ENCODE measurements around the gene FAM131C.

FAM131C gene

GRCh38 chr1:16120407-16120806, 47.0 kb upstream of the FAM131C start:
- Histone ChIP-seq H3K27ac (no peak overlapping the region), H3K4me3 (IDR thresholded peaks at IDR 0.05; ENCODE audit: insufficient read depth, low read depth, low read length) (no peak overlapping the region), H3K79me2 (ENCODE audit: insufficient read depth, low read depth) (no peaks in the 10 kb centered on the region), H3K27me3 (ENCODE audit: insufficient read depth, low read depth) (peaks cover under 1% of the 10 kb centered on the region; the same call in 1 of the 2 replicates), H3K36me3 (ENCODE audit: insufficient read depth) (no peaks in the 10 kb centered on the region), H4K20me1 (ENCODE audit: insufficient read depth) (no peaks in the 10 kb centered on the region), H3K9ac (no peak overlapping the region), H2AFZ (ENCODE audit: low read depth) (no peak overlapping the region), H3K4me1 (ENCODE audit: low read depth, poor library complexity, severe bottlenecking) (no peaks in the 10 kb centered on the region), H3K4me2 (no peak overlapping the region)
- no peak for TF ChIP-seq CTCF (conservative IDR thresholded peaks at IDR 0.05; ENCODE audit: low read depth, low read length)

GRCh38 chr1:16119926-16120325, 46.5 kb upstream of the FAM131C start:
- TF ChIP-seq CTCF (conservative IDR thresholded peaks at IDR 0.05; ENCODE audit: low read depth, low read length) = no peak
- H3K79me2 ChIP-seq (ENCODE audit: insufficient read depth, low read depth) = no peaks in the 10 kb centered on the region
- H4K20me1 ChIP-seq (ENCODE audit: insufficient read depth) = no peaks in the 10 kb centered on the region
- no peak overlapping the region for H3K4me3 ChIP-seq (IDR thresholded peaks at IDR 0.05; ENCODE audit: insufficient read depth, low read depth, low read length)
- H2AFZ ChIP-seq (ENCODE audit: low read depth) = no peak overlapping the region
- H3K4me1 ChIP-seq (ENCODE audit: low read depth, poor library complexity, severe bottlenecking) = no peaks in the 10 kb centered on the region
- no peak overlapping the region for H3K27ac ChIP-seq
- H3K36me3 ChIP-seq (ENCODE audit: insufficient read depth) = no peaks in the 10 kb centered on the region
- no peaks in the 10 kb centered on the region; the same call in 1 of the 2 replicates for H3K27me3 ChIP-seq (ENCODE audit: insufficient read depth, low read depth)
- H3K9ac ChIP-seq = no peak overlapping the region
- no peak overlapping the region for H3K4me2 ChIP-seq

GRCh38 chr1:16119504-16119903, 46.1 kb upstream of the FAM131C start:
- no peak overlapping the region for H3K27ac ChIP-seq

GRCh38 chr1:16118706-16119105, 45.3 kb upstream of the FAM131C start:
- no peak overlapping the region for H2AFZ ChIP-seq (ENCODE audit: low read depth)
- H3K4me1 ChIP-seq (ENCODE audit: low read depth, poor library complexity, severe bottlenecking) = no peaks in the 10 kb centered on the region
- no peak overlapping the region for H3K4me3 ChIP-seq (IDR thresholded peaks at IDR 0.05; ENCODE audit: insufficient read depth, low read depth, low read length)

More at GRCh38 chr1:16119504-16119903, 46.1 kb upstream of the FAM131C start:
- no peak for TF ChIP-seq CTCF (conservative IDR thresholded peaks at IDR 0.05; ENCODE audit: low read depth, low read length)
- H3K36me3 ChIP-seq (ENCODE audit: insufficient read depth) = no peaks in the 10 kb centered on the region
- H2AFZ ChIP-seq (ENCODE audit: low read depth) = no peak overlapping the region
- H3K27me3 ChIP-seq (ENCODE audit: insufficient read depth, low read depth) = no peaks in the 10 kb centered on the region; the same call in 1 of the 2 replicates
- H3K79me2 ChIP-seq (ENCODE audit: insufficient read depth, low read depth) = no peaks in the 10 kb centered on the region
- H3K9ac ChIP-seq = no peak overlapping the region
- no peak overlapping the region for H3K4me2 ChIP-seq
- H3K4me3 ChIP-seq (IDR thresholded peaks at IDR 0.05; ENCODE audit: insufficient read depth, low read depth, low read length) = no peak overlapping the region
- H4K20me1 ChIP-seq (ENCODE audit: insufficient read depth) = no peaks in the 10 kb centered on the region
- H3K4me1 ChIP-seq (ENCODE audit: low read depth, poor library complexity, severe bottlenecking) = no peaks in the 10 kb centered on the region

More at GRCh38 chr1:16118706-16119105, 45.3 kb upstream of the FAM131C start:
- no peaks in the 10 kb centered on the region for H3K36me3 ChIP-seq (ENCODE audit: insufficient read depth)
- TF ChIP-seq CTCF (conservative IDR thresholded peaks at IDR 0.05; ENCODE audit: low read depth, low read length) = no peak
- no peak overlapping the region for H3K9ac ChIP-seq
- no peak overlapping the region for H3K27ac ChIP-seq
- no peaks in the 10 kb centered on the region for H3K27me3 ChIP-seq (ENCODE audit: insufficient read depth, low read depth)
- H3K4me2 ChIP-seq = no peak overlapping the region
- no peaks in the 10 kb centered on the region for H3K79me2 ChIP-seq (ENCODE audit: insufficient read depth, low read depth)
- no peaks in the 10 kb centered on the region for H4K20me1 ChIP-seq (ENCODE audit: insufficient read depth)

Measured in KMS-11 (cell line).